OCI-LY7 (cell line): ENCODE data around the gene CDC42BPG.

Experiments
- CTCF ChIP-seq: fragments of 200-600 bp; sonication (generic); conservative IDR thresholded peaks from 2 replicates; pipeline ENCODE4 v1.5.1; 2014; ENCODE audit warnings: mild to moderate bottlenecking, antibody characterized with exemption, low read length, moderate library complexity, mixed read lengths
- EZH2phosphoT487 ChIP-seq: fragments of 200-600 bp; sonication (generic); IDR thresholded peaks from 2 replicates; pipeline ENCODE4 v1.6.1; 2018; ENCODE audit warnings: low read depth, borderline replicate concordance, mild to moderate bottlenecking, mixed run types, antibody characterized with exemption, low read length, moderate library complexity, mixed read lengths

- TF ChIP-seq CTCF (no peak), EZH2phosphoT487 (no peak)
Observed at GRCh38 chr11:64892411-64892831, 48.0 kb upstream of the CDC42BPG start.
